T-helper 1 cell (primary cell): ENCODE measurements around the gene NDUFA7.

Experiments
- DNase-seq, 5 donors: peaks; one replicate each; pipeline ENCODE4 v3.0.0-alpha.2; 2012 to 2020

The NDUFA7 gene

DNA sequence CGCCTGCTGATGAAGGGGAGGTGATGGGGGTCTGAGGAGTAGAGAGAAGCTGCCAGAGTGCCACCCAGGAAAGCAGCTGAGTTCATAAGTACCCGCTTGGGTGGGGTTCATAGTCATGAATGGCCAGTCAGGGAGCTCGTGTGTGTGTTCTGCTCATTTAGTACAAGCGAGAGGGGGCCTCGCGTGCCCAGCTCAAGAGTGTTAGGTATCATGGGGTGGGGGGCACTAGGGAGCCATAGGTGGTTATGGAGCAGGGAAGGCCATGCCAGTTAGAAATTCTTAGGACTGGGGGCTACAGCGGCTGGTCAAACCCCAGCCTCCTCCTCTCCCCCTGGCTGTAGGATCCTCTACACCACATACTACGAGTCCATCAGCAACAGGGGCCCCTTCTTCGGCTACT lies 59.8 kb downstream of the NDUFA7 start:
- no peak for DNase-seq
